ENCODE data around the gene VAV2. TPM values are rescaled to one million over a fixed set of nuclear protein-coding genes. Genes with fewer than 3 reads are reported as not detected.

Gene VAV2
- total and polyA plus RNA-seq, 11 donors: 3.3 to 9.9 (median 5.3) TPM

DNA sequence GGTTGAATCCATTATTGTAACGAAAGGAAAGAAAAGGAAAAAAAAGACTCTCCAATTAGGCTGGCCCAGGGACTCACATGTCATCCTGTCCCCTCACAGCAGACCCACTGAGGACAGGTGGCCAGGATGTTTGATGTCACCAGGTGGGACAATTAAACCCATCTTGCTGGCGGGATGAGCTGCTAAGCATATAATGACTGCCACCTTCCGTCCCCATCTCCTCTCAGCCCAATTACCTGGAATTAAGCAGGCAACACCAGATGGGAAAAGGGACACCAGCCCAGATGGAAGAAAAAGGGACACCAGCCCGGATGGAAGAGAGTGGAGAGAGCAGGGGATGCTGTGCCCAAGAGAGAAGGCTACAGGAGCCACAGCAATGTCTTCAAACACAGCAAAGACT is 137.4 kb downstream of the VAV2 start:
- intact Hi-C loops (cut with DNase I): no loop called here
- ATAC-seq (no peak), DNase-seq (no peak)
- H3K36me3 ChIP-seq: no peaks in the 10 kb centered on the region
- no peak overlapping the region for H3K4me3 ChIP-seq
- H3K27me3 ChIP-seq: no peaks in the 10 kb centered on the region
- H3K4me1 ChIP-seq: peaks cover 0 to 20% (median 2%) of the 10 kb centered on the region in 12 donors
- peak overlapping the region in 2 of 12 donors; percentile 24 to 87 for H3K27ac ChIP-seq
- TF ChIP-seq POLR2A (IDR thresholded peaks at IDR 0.05) (no peak), CTCF (IDR thresholded peaks at IDR 0.05) (no peak)
- H3K9me3 ChIP-seq: no peaks in the 10 kb centered on the region
- 85 to 96% (median 94%) methylated on average over 4 of the region's 4 CpGs for WGBS, 4 donors

DNA sequence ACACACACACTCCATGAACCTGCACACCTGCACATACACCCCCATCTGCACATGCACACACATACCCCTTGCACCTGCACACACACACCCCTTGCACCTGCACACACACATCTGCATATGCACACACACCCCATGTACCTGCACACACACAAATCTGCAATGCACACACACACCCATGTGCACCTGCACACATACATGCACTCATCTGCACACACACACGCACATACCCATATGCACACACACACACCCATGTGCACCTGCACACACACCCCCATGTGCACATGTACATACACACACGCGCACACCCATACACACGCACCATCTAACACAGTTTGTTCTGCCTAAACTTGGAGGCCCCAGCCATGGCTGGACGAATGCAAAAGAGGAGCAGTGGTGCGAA is 138.1 kb downstream of the VAV2 start:
- WGBS, 4 donors: 90 to 99% (median 97%) methylated on average over 6 of the region's 6 CpGs
- H3K9me3 ChIP-seq: no peaks in the 10 kb centered on the region
- no peaks in the 10 kb centered on the region for H3K27me3 ChIP-seq
- no peak overlapping the region for H3K4me3 ChIP-seq
- ATAC-seq: no peak
- intact Hi-C loops (cut with DNase I): no loop called here
- H3K27ac ChIP-seq: no peak overlapping the region
- no peaks in the 10 kb centered on the region for H3K36me3 ChIP-seq
- no peak for DNase-seq
- TF ChIP-seq POLR2A (IDR thresholded peaks at IDR 0.05): no peak
- no peak for TF ChIP-seq CTCF (IDR thresholded peaks at IDR 0.05)
- peaks cover 0 to 20% (median 2%) of the 10 kb centered on the region in 12 donors for H3K4me1 ChIP-seq

GRCh38 chr9:133853331-133853730 is 138.8 kb downstream of the VAV2 start:
- intact Hi-C loops (cut with DNase I): no loop called here
- Histone ChIP-seq H3K36me3 (no peaks in the 10 kb centered on the region), H3K27me3 (no peaks in the 10 kb centered on the region), H3K4me1 (peaks cover 0 to 20% (median 2%) of the 10 kb centered on the region in 12 donors), H3K27ac (no peak overlapping the region), H3K4me3 (no peak overlapping the region), H3K9me3 (no peaks in the 10 kb centered on the region)
- WGBS, 4 donors: 92 to 100% (median 98%) methylated on average over 3 to 7 of the region's 7 CpGs
- TF ChIP-seq POLR2A (IDR thresholded peaks at IDR 0.05) (no peak), CTCF (IDR thresholded peaks at IDR 0.05) (no peak)
- ATAC-seq: no peak
- no peak for DNase-seq

DNA sequence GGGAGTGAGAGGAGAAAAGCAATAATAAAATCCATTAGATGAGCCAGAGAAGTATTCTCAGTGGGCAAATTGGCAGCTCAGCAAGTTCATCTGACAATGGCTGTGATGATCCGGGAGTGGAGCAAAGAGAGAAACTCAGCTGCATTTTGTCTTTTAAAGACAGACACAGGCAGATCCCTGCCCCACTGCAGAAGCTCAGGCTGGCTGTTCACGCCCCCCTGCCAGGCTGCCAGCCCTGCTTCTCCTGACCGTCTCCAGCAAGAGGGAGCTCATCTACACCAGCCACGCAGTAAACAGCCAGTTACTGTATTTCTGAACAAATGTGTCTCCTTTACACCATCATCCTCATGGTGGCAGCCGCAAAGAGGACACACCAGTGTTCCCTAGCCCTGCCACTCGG is 139.7 kb downstream of the VAV2 start:
- Histone ChIP-seq H3K36me3 (no peaks in the 10 kb centered on the region), H3K4me1 (peaks cover 0 to 20% (median 2%) of the 10 kb centered on the region in 12 donors), H3K27me3 (no peaks in the 10 kb centered on the region), H3K9me3 (no peaks in the 10 kb centered on the region), H3K4me3 (no peak overlapping the region), H3K27ac (no peak overlapping the region)
- ATAC-seq (no peak), DNase-seq (no peak)
- intact Hi-C loops (cut with DNase I): no loop called here
- TF ChIP-seq CTCF (IDR thresholded peaks at IDR 0.05) (no peak), POLR2A (IDR thresholded peaks at IDR 0.05) (no peak)
- 91 to 94% (median 92%) methylated on average over 6 of the region's 6 CpGs for WGBS, 4 donors

Data from heart left ventricle (tissue), 16 donors.